Brain microvascular endothelial cell (primary cell): Measurements from ENCODE around the gene MYLK.

Experiments
- DNase-seq: peaks from one replicate; pipeline ENCODE4 v3.0.0-alpha.2; 2020
- H3K27ac ChIP-seq: fragments of 250-450 bp; sonication (Bioruptor Pico); 2 replicates; pipeline ENCODE4 v1.5.1; 2020; ENCODE audit warnings: mild to moderate bottlenecking, moderate library complexity
- H3K27me3 ChIP-seq: fragments of 250-450 bp; sonication (Bioruptor Pico); replicated peaks from 2 replicates; pipeline ENCODE4 v1.5.1; 2020; ENCODE audit warnings: mild to moderate bottlenecking
- H3K36me3 ChIP-seq: fragments of 250-450 bp; sonication (Bioruptor Pico); replicated peaks from 2 replicates; pipeline ENCODE4 v1.5.1; 2020; ENCODE audit warnings: mild to moderate bottlenecking
- H3K4me3 ChIP-seq: 2 replicates; pipeline ENCODE4 v1.5.1; 2011; ENCODE audit warnings: low read depth, mild to moderate bottlenecking, control low read depth, low read length, moderate library complexity
- CTCF ChIP-seq: IDR thresholded peaks from 2 replicates; pipeline ENCODE4 v1.5.1; 2011; ENCODE audit warnings: low read depth, mild to moderate bottlenecking, moderate library complexity, low read length, control low read depth, inconsistent platforms; ENCODE audit errors: missing control alignments
- in situ Hi-C: cut with HindIII; loops from 2 replicates; pipeline ENCODE4 v1.10.0; 2017; ENCODE audit warnings: low sequenced_read_pairs, low pct_ligation_motif_present

Gene MYLK

GRCh38 chr3:123656691-123657090 lies 227.4 kb downstream of the MYLK start:
- TF ChIP-seq CTCF: peak; percentile 46
- in situ Hi-C loops: no loop called here
- no peak for DNase-seq

GRCh38 chr3:123656274-123656673 lies 227.9 kb downstream of the MYLK start:
- H3K36me3 ChIP-seq: no peaks in the 10 kb centered on the region
- H3K27me3 ChIP-seq: no peaks in the 10 kb centered on the region
- no peak for DNase-seq
- H3K27ac ChIP-seq: no peak overlapping the region
- no peak for TF ChIP-seq CTCF
- H3K4me3 ChIP-seq: no peak overlapping the region
- in situ Hi-C loops: no loop called here

More at GRCh38 chr3:123656691-123657090, 227.4 kb downstream of the MYLK start:
- Histone ChIP-seq H3K27ac (no peak overlapping the region), H3K27me3 (no peaks in the 10 kb centered on the region), H3K36me3 (no peaks in the 10 kb centered on the region), H3K4me3 (no peak overlapping the region)

GRCh38 chr3:123655400-123655799 lies 228.7 kb downstream of the MYLK start:
- Histone ChIP-seq H3K27me3 (no peaks in the 10 kb centered on the region), H3K36me3 (no peaks in the 10 kb centered on the region), H3K27ac (no peak overlapping the region), H3K4me3 (no peak overlapping the region)
- in situ Hi-C loops: no loop called here
- TF ChIP-seq CTCF: no peak
- DNase-seq: no peak

GRCh38 chr3:123653221-123653682 lies 230.9 kb downstream of the MYLK start:
- in situ Hi-C loops: no loop called here

GRCh38 chr3:123652342-123652984 lies 231.7 kb downstream of the MYLK start:
- no peak overlapping the region for H3K27ac ChIP-seq
- no peaks in the 10 kb centered on the region for H3K27me3 ChIP-seq
- TF ChIP-seq CTCF: peak; percentile 92
- in situ Hi-C loops: no loop called here
- no peaks in the 10 kb centered on the region for H3K36me3 ChIP-seq
- DNase-seq: peak; percentile 71
- no peak overlapping the region for H3K4me3 ChIP-seq

More at GRCh38 chr3:123653221-123653682, 230.9 kb downstream of the MYLK start:
- DNase-seq: peak; percentile 31
- Histone ChIP-seq H3K36me3 (no peaks in the 10 kb centered on the region), H3K4me3 (no peak overlapping the region), H3K27me3 (no peaks in the 10 kb centered on the region), H3K27ac (no peak overlapping the region)
- no peak for TF ChIP-seq CTCF
